K562 (cell line): Measurements from ENCODE around the gene NACC1. TPM values are rescaled to one million over a fixed set of nuclear protein-coding genes. Genes with fewer than 3 reads are reported as not detected.

Experiments
- BRF1 ChIP-seq: IDR thresholded peaks from 3 replicates; pipeline ENCODE4 v1.6.1; 2011; ENCODE audit warnings: borderline replicate concordance, mild to moderate bottlenecking; ENCODE audit not compliant: insufficient read length; ENCODE audit errors: extremely low read depth
- CHD1 ChIP-seq: fragments of 200-600 bp; sonication (generic); IDR thresholded peaks from one replicate; pipeline ENCODE4 v1.6.1; 2012; ENCODE audit warnings: mild to moderate bottlenecking, moderate library complexity, low read length, inconsistent platforms
- CHD4 ChIP-seq: fragments of 200-600 bp; sonication (generic); IDR thresholded peaks from 3 replicates; pipeline ENCODE4 v1.6.1; 2012; ENCODE audit warnings: low read depth, mild to moderate bottlenecking, mixed read lengths, low read length, inconsistent platforms; ENCODE audit not compliant: insufficient read depth, insufficient replicate concordance, poor library complexity, severe bottlenecking
- FOXJ3 ChIP-seq: sonication (generic); formaldehyde crosslinking; IDR thresholded peaks from 2 replicates; pipeline ENCODE4 v1.4.0; 2020; ENCODE audit warnings: mild to moderate bottlenecking, missing genetic modification reagents
- HNRNPLL ChIP-seq: fragments of 200-400 bp; formaldehyde crosslinking; IDR thresholded peaks from 2 replicates; pipeline ENCODE4 v1.6.1; 2017; ENCODE audit warnings: low read length, low read depth, mild to moderate bottlenecking; ENCODE audit not compliant: poor library complexity, severe bottlenecking
- HSF4 ChIP-seq: fragments of 250-450 bp; sonication (Bioruptor Pico); IDR thresholded peaks from 2 replicates; pipeline ENCODE4 v2.1.2; 2022; ENCODE audit warnings: mild to moderate bottlenecking, moderate library complexity, borderline replicate concordance
- ILK ChIP-seq: fragments of 450-650 bp; IDR thresholded peaks from 2 replicates; pipeline ENCODE4 v1.6.1; 2016; ENCODE audit warnings: missing genetic modification characterization, low read depth, mild to moderate bottlenecking, missing compliant biosample characterization, moderate library complexity, borderline replicate concordance
- KDM4B ChIP-seq, 2 experiments: fragments of 450-650 bp in 1 of 2; sonication (generic) in 1 of 2; IDR thresholded peaks; 2 replicates each; pipeline ENCODE4 v1.6.1; 2016 to 2017; ENCODE audit warnings: borderline replicate concordance in 2 of 2, antibody characterized with exemption in 1 of 2, low read depth in 1 of 2, mild to moderate bottlenecking in 1 of 2
- MAFF ChIP-seq: IDR thresholded peaks from 2 replicates; pipeline ENCODE4 v1.6.1; 2012; ENCODE audit warnings: low read length, improper control_type of control experiment
- NFE2 ChIP-seq: IDR thresholded peaks from 2 replicates; pipeline ENCODE4 v1.6.1; 2014; ENCODE audit warnings: antibody characterized with exemption, low read depth
- NR1H2 ChIP-seq: sonication (generic); formaldehyde crosslinking; IDR thresholded peaks from 2 replicates; pipeline ENCODE4 v1.4.0; 2020; ENCODE audit warnings: mild to moderate bottlenecking, missing genetic modification reagents
- PHB ChIP-seq: fragments of 250-450 bp; sonication (Bioruptor Pico); IDR thresholded peaks from 2 replicates; pipeline ENCODE4 v1.5.0; 2021
- PHB2 ChIP-seq: fragments of 450-650 bp; IDR thresholded peaks from 2 replicates; pipeline ENCODE4 v1.6.1; 2017; ENCODE audit warnings: low read depth
- RBM22 ChIP-seq: fragments of 200-400 bp; formaldehyde crosslinking; IDR thresholded peaks from 2 replicates; pipeline ENCODE4 v1.6.1; 2018; ENCODE audit warnings: low read length, low read depth; ENCODE audit not compliant: poor library complexity, severe bottlenecking
- RHOXF2B ChIP-seq: fragments of 250-450 bp; sonication (Bioruptor Pico); conservative IDR thresholded peaks from 2 replicates; pipeline ENCODE4 v1.5.1; 2021
- SIRT6 ChIP-seq: IDR thresholded peaks from one replicate; pipeline ENCODE4 v1.6.1; 2012; ENCODE audit warnings: low read depth, mild to moderate bottlenecking, control low read depth, inconsistent platforms, low read length, moderate library complexity
- SMAD2 ChIP-seq: fragments of 150-350 bp; IDR thresholded peaks from 2 replicates; pipeline ENCODE4 v1.6.1; 2014; ENCODE audit warnings: low read depth, mild to moderate bottlenecking, low read length
- SMARCB1 ChIP-seq: IDR thresholded peaks from 2 replicates; pipeline ENCODE4 v1.6.1; 2011; ENCODE audit warnings: improper control_type of control experiment, low read depth; ENCODE audit not compliant: insufficient read length
- TCF7L2 ChIP-seq: fragments of 150-350 bp; IDR thresholded peaks from 2 replicates; pipeline ENCODE4 v1.6.1; 2016; ENCODE audit warnings: low read depth, mild to moderate bottlenecking, low read length, moderate library complexity
- WHSC1 ChIP-seq: IDR thresholded peaks from one replicate; pipeline ENCODE4 v1.6.1; 2012; ENCODE audit warnings: low read length, control low read depth, inconsistent platforms
- ZNF197 ChIP-seq: fragments of 200-800 bp; sonication (Bioruptor generic); IDR thresholded peaks from 2 replicates; pipeline ENCODE4 v1.6.1; 2016; ENCODE audit warnings: low read depth, missing genetic modification characterization, missing compliant biosample characterization
- ZNF311 ChIP-seq: fragments of 250-450 bp; sonication (Bioruptor Pico); IDR thresholded peaks from 2 replicates; pipeline ENCODE4 v1.4.0; 2020; ENCODE audit warnings: mild to moderate bottlenecking, moderate library complexity
- ZNF41 ChIP-seq: fragments of 250-450 bp; sonication (Bioruptor Pico); conservative IDR thresholded peaks from 2 replicates; pipeline ENCODE4 v1.4.0; 2020; ENCODE audit warnings: mild to moderate bottlenecking
- ZNF561 ChIP-seq: fragments of 450-650 bp; formaldehyde crosslinking; conservative IDR thresholded peaks from 2 replicates; pipeline ENCODE4 v1.4.0; 2020; ENCODE audit warnings: mild to moderate bottlenecking, moderate library complexity
- ZNF699 ChIP-seq: fragments of 250-450 bp; sonication (Bioruptor Pico); IDR thresholded peaks from 2 replicates; pipeline ENCODE4 v1.8.0; 2021; ENCODE audit warnings: mild to moderate bottlenecking, moderate library complexity; ENCODE audit not compliant: insufficient replicate concordance
- ZNF764 ChIP-seq: fragments of 250-450 bp; sonication (Bioruptor Pico); IDR thresholded peaks from 2 replicates; pipeline ENCODE4 v1.4.0; 2020; ENCODE audit warnings: low read depth, mild to moderate bottlenecking, moderate library complexity
- ZNF785 ChIP-seq: fragments of 250-450 bp; sonication (Bioruptor Pico); IDR thresholded peaks from 2 replicates; pipeline ENCODE4 v1.4.0; 2020; ENCODE audit warnings: mild to moderate bottlenecking
- ZZZ3 ChIP-seq: fragments of 450-650 bp; IDR thresholded peaks from 2 replicates; pipeline ENCODE4 v1.6.1; 2016; ENCODE audit warnings: antibody characterized with exemption, mild to moderate bottlenecking, moderate library complexity
- polyA plus RNA-seq, 8 experiments: library from polyadenylated mRNA; depleted of rRNA in 4 of 8; stranded (reverse) in 5 of 8; unstranded in 3 of 8; fragments of >200 nt; fragmentation: Nextera tagmentation in 2 of 8; fragmentation: Illumina TruSeq in 1 of 8; extraction: Ambion mirVana in 2 of 8; extraction: Trizol in 1 of 8; gene quantifications; 2 replicates each; pipeline versions ENCODE4 v1.2.1 to v1.2.3, GENCODE V29; 2011 to 2014; ENCODE audit warnings: inconsistent platforms in 1 of 8, missing spikeins in 1 of 8
- total RNA-seq, 7 experiments: library from RNA; depleted of rRNA in 6 of 7; stranded (reverse); fragments of >200 nt in 6 of 7; fragmentation: Illumina TruSeq in 2 of 7; extraction: Trizol in 2 of 7; gene quantifications; 2 replicates each; pipeline versions ENCODE4 v1.2.1 to v1.2.3, GENCODE V29; 2011 to 2021; ENCODE audit warnings: low replicate concordance in 1 of 7
- TF ChIP-seq, protein P1 (sequence below): fragments of 250-450 bp; sonication (Bioruptor Pico); IDR thresholded peaks from 2 replicates; pipeline ENCODE4 v1.5.0; 2021
- TF ChIP-seq, protein P2 (sequence below): fragments of 450-650 bp; IDR thresholded peaks from 2 replicates; pipeline ENCODE4 v1.6.1; 2014; ENCODE audit warnings: low read depth, mild to moderate bottlenecking, moderate library complexity, borderline replicate concordance

Gene NACC1
- total and polyA plus RNA-seq, 9 of the 15 experiments (the other 6 are each of a cell fraction or from before 2014, with no cell fraction given), result 0.04 to 96.6 (median 25.8) TPM

DNA sequence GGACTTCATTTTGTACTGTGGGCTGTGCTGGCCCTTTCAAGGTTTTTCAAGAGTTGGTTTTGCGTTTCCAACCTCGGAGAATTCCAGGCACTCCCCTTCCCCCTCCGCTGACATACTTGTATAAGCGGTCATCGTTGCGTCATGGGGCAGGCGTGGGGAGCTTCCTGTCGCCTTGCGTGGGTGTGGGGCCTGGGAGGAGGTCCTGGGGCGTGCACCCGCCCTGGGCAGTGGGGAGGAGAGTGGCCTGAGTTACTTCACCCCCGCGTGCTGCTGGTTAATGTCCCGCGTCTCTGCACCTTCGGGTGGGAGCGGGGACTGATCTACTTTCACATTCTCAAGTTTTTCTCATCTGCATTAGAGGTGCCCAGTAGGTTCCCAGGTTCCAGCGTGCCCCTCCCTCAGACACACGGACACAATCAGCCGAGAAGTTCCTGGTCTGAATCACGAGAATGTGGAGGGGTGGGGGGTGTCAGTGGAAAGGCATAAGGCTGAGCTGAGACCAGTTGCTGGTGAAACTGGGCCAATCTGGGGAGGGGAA lies 36.2 kb downstream of the NACC1 start (continued):
- TF ChIP-seq BRF1 (no peak), WHSC1 (no peak), TCF7L2 (no peak), RBM22 (peak; percentile 83), CHD4 (no peak), ZNF699 (CRISPR knock-in tag) (no peak), ZNF41 (CRISPR knock-in tag) (no peak), KDM4B (IDR thresholded peaks at IDR 0.05; ENCODE audit: borderline replicate concordance in 2 of 2, low read depth in 1 of 2) (no peak), RHOXF2B (no peak), CHD1 (peak; percentile 7), NFE2 (no peak), FOXJ3 (CRISPR knock-in tag) (no peak), SMARCB1 (no peak), ZNF785 (CRISPR knock-in tag) (no peak), HNRNPLL (no peak), MAFF (no peak), ZZZ3 (no peak), ZNF764 (CRISPR knock-in tag) (no peak), SMAD2 (no peak), NR1H2 (CRISPR knock-in tag) (no peak), ZNF197 (CRISPR knock-in tag) (no peak), PHB (no peak), PHB2 (no peak), HSF4 (CRISPR knock-in tag) (no peak), SIRT6 (no peak), ILK (tag) (no peak), ZNF311 (CRISPR knock-in tag) (no peak), ZNF561 (no peak)
- TF ChIP-seq, protein P1, sequence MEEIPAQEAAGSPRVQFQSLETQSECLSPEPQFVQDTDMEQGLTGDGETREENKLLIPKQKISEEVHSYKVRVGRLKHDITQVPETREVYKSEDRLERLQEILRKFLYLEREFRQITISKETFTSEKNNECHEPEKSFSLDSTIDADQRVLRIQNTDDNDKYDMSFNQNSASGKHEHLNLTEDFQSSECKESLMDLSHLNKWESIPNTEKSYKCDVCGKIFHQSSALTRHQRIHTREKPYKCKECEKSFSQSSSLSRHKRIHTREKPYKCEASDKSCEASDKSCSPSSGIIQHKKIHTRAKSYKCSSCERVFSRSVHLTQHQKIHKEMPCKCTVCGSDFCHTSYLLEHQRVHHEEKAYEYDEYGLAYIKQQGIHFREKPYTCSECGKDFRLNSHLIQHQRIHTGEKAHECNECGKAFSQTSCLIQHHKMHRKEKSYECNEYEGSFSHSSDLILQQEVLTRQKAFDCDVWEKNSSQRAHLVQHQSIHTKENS, result no peak
- TF ChIP-seq, protein P2, sequence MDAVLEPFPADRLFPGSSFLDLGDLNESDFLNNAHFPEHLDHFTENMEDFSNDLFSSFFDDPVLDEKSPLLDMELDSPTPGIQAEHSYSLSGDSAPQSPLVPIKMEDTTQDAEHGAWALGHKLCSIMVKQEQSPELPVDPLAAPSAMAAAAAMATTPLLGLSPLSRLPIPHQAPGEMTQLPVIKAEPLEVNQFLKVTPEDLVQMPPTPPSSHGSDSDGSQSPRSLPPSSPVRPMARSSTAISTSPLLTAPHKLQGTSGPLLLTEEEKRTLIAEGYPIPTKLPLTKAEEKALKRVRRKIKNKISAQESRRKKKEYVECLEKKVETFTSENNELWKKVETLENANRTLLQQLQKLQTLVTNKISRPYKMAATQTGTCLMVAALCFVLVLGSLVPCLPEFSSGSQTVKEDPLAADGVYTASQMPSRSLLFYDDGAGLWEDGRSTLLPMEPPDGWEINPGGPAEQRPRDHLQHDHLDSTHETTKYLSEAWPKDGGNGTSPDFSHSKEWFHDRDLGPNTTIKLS, result no peak; the same call in 1 of the 2 replicates
